ENCODE data around the gene NOL9.

The NOL9 gene

DNA sequence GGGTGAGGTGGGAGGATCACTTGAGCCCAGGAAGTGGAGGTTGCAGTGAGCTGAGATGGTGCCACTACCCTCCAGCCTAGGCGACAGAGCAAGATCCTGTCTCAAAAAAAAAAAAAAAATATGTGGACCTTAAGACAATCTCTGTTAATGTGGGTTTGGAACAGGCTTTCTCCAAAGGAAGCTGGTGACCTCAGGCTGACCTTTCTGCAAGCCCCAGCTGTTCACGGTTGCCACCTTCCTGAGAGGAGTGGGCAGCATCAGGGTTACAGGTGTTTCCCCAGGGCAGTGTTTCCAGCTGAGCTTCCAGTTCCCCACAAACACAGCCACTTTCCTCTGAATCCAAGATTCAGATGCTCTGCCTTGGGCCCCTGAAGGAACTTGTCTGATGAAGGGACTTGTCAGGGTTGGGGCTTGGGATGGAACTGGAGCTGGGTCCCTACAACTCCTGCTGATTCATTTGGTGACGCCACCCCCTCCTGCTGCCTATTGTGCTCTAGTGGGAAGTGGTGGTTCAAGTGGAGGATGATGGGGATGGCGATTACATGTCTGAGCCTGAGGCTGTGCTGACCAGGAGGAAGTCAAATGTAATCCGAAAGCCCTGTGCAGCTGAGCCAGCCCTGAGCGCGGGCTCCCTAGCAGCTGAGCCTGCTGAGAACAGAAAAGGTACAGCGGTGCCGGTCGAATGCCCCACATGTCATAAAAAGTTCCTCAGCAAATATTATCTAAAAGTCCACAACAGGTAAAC is 27.4 kb upstream of the NOL9 start:
- ATAC-seq = no peak
- H3K27ac Mint-ChIP-seq = peak overlapping the region; percentile 99
- no peaks in the 10 kb centered on the region for H3K27me3 Mint-ChIP-seq
- no peaks in the 10 kb centered on the region for H3K9me3 Mint-ChIP-seq
- H3K4me3 Mint-ChIP-seq = peak overlapping the region; percentile 99
- H3K36me3 Mint-ChIP-seq = peaks cover 7% of the 10 kb centered on the region
- peaks cover 52% of the 10 kb centered on the region for H3K4me1 Mint-ChIP-seq

DNA sequence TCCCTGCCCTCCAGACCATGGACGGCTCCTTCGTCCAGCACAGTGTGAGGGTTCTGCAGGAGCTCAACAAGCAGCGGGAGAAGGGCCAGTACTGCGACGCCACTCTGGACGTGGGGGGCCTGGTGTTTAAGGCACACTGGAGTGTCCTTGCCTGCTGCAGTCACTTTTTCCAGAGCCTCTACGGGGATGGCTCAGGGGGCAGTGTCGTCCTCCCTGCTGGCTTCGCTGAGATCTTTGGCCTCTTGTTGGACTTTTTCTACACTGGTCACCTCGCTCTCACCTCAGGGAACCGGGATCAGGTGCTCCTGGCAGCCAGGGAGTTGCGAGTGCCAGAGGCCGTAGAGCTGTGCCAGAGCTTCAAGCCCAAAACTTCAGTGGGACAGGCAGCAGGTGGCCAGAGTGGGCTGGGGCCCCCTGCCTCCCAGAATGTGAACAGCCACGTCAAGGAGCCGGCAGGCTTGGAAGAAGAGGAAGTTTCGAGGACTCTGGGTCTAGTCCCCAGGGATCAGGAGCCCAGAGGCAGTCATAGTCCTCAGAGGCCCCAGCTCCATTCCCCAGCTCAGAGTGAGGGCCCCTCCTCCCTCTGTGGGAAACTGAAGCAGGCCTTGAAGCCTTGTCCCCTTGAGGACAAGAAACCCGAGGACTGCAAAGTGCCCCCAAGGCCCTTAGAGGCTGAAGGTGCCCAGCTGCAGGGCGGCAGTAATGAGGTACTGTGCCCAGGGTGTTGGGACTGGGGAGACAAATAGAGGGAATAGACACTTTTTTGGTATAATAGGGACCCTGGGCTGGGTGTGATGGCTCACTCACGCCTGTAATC is 26.5 kb upstream of the NOL9 start:
- Mint-ChIP-seq H3K27me3 (no peaks in the 10 kb centered on the region), H3K27ac (peak overlapping the region; percentile 99), H3K36me3 (peaks cover 7% of the 10 kb centered on the region), H3K4me1 (peaks cover 50% of the 10 kb centered on the region), H3K4me3 (peak overlapping the region; percentile 99), H3K9me3 (no peaks in the 10 kb centered on the region)
- no peak for ATAC-seq

DNA sequence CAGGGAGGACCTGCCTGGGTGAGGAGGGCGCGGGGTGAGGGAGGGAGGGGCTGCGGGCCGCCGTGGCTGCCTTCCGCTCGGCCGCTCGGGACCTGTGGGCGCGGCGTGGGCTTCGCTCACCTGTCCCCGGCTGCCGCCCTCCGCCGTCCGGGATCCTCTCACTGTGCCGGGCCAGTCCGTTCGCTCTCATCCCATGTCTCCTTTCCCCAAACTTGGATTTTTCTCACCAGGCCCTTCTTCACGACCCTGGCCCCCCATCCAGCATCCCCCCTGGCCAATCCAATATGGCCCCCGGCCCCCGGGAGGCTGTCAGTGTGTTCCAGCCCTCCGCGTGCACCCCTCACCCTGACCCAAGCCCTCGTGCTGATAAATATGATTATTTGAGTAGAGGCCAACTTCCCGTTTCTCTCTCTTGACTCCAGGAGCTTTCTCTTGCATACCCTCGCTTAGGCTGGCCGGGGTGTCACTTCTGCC is 25.8 kb upstream of the NOL9 start:
- peak overlapping the region; percentile 99 for H3K27ac Mint-ChIP-seq
- no peaks in the 10 kb centered on the region for H3K9me3 Mint-ChIP-seq
- H3K27me3 Mint-ChIP-seq = no peaks in the 10 kb centered on the region
- peak overlapping the region; percentile 99 for H3K4me3 Mint-ChIP-seq
- ATAC-seq = peak; percentile 50
- H3K4me1 Mint-ChIP-seq = peaks cover 47% of the 10 kb centered on the region
- H3K36me3 Mint-ChIP-seq = peaks cover 7% of the 10 kb centered on the region

DNA sequence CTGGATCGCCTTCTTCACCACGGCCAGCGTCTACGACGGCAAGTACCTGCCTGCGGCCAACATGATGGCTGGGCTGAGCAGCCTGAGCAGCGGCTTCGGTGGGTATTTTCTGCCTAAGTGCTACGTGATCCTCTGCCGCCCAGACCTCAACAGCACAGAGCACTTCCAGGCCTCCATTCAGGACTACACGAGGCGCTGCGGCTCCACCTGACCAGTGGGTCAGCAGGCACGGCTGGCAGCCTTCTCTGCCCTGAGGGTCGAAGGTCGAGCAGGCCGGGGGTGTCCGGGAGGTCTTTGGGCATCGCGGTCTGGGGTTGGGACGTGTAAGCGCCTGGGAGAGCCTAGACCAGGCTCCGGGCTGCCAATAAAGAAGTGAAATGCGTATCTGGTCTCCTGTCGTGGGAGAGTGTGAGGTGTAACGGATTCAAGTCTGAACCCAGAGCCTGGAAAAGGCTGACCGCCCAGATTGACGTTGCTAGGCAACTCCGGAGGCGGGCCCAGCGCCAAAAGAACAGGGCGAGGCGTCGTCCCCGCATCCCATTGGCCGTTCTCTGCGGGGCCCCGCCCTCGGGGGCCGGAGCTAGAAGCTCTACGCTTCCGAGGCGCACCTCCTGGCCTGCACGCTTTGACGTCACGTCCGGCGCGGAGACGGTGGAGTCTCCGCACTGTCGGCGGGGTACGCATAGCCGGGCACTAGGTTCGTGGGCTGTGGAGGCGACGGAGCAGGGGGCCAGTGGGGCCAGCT is 25.2 kb upstream of the NOL9 start, which contains the start of gene ZBTB48:
ZBTB48 (plus strand) TSS at position 621 of the 745 bp plus-strand sequence. CDS start 616 bp downstream, outside the sequence.
- H3K9me3 Mint-ChIP-seq = no peaks in the 10 kb centered on the region
- peak within 1 kb of the TSS; percentile 99 for H3K27ac Mint-ChIP-seq
- peak; percentile 99 for ATAC-seq
- peaks cover 4% of the 10 kb centered on the region for H3K36me3 Mint-ChIP-seq
- H3K4me3 Mint-ChIP-seq = peak within 1 kb of the TSS; percentile 99
- peaks cover 41% of the 10 kb centered on the region for H3K4me1 Mint-ChIP-seq
- no peaks in the 10 kb centered on the region for H3K27me3 Mint-ChIP-seq

DNA sequence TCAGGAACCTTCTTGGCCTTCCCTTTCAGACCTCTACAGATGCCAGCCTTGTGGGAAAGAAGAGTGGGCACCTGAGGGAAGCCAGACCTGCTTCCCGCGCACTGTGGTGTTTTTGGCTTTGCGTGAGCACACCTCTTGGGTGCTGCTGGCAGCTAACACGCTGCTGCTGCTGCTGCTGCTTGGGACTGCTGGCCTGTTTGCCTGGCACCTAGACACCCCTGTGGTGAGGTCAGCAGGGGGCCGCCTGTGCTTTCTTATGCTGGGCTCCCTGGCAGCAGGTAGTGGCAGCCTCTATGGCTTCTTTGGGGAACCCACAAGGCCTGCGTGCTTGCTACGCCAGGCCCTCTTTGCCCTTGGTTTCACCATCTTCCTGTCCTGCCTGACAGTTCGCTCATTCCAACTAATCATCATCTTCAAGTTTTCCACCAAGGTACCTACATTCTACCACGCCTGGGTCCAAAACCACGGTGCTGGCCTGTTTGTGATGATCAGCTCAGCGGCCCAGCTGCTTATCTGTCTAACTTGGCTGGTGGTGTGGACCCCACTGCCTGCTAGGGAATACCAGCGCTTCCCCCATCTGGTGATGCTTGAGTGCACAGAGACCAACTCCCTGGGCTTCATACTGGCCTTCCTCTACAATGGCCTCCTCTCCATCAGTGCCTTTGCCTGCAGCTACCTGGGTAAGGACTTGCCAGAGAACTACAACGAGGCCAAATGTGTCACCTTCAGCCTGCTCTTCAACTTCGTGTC is 24.5 kb upstream of the NOL9 start:
- Mint-ChIP-seq H3K4me1 (peaks cover 38% of the 10 kb centered on the region), H3K9me3 (no peaks in the 10 kb centered on the region), H3K36me3 (no peaks in the 10 kb centered on the region), H3K27me3 (no peaks in the 10 kb centered on the region), H3K27ac (peak overlapping the region; percentile 99), H3K4me3 (peak overlapping the region; percentile 99)
- ATAC-seq = no peak

DNA sequence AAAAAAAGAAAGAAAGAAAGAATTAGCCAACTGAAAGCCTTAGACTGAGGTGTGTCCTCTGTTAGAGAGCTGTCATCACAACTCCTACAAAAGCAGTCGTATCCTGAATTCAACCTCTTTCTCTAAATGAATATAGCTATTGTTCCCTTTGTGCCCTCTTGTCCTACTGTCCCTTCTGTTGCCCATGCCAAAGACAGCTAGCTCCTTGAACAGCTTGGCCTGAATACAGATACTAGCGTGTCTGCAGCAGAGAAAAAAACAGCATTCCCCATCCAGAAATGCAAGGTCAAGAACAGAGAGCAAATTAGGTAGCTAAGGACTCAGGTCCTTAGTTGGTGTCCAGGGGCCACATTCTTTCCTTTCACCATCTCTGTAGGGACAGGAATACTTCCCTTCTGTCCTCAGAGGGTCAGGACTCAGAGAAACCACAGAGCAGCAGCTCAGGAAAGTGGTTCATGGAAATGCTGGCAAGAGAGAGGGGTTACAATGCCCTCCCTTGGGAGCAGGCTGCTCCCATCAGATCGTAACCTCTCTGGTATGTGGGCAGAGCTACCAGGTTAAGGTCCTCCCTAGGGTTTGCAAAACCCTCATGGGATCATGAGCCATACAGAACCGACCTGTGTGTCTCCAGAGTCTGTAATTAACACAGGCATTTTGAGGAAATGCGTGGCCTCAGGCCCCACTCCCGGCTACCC is 23.7 kb upstream of the NOL9 start:
- H3K27me3 Mint-ChIP-seq = peaks cover 2% of the 10 kb centered on the region
- peaks cover 37% of the 10 kb centered on the region for H3K4me1 Mint-ChIP-seq
- no peaks in the 10 kb centered on the region for H3K36me3 Mint-ChIP-seq
- ATAC-seq = no peak
- H3K4me3 Mint-ChIP-seq = no peak overlapping the region
- H3K27ac Mint-ChIP-seq = peak overlapping the region; percentile 99
- no peaks in the 10 kb centered on the region for H3K9me3 Mint-ChIP-seq

DNA sequence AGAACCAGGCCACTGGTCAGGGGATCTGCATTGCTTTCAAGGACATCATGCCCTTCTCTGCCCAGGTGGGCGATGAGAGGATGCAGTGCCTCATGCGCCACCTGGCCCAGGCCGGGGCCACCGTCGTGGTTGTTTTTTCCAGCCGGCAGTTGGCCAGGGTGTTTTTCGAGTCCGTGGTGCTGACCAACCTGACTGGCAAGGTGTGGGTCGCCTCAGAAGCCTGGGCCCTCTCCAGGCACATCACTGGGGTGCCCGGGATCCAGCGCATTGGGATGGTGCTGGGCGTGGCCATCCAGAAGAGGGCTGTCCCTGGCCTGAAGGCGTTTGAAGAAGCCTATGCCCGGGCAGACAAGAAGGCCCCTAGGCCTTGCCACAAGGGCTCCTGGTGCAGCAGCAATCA is 20.5 kb upstream of the NOL9 start:
- Mint-ChIP-seq H3K36me3 (no peaks in the 10 kb centered on the region), H3K27me3 (peaks cover 15% of the 10 kb centered on the region), H3K9me3 (peaks cover 5% of the 10 kb centered on the region), H3K4me3 (no peak overlapping the region), H3K27ac (no peak overlapping the region), H3K4me1 (peaks cover 16% of the 10 kb centered on the region)
- no peak for ATAC-seq

DNA sequence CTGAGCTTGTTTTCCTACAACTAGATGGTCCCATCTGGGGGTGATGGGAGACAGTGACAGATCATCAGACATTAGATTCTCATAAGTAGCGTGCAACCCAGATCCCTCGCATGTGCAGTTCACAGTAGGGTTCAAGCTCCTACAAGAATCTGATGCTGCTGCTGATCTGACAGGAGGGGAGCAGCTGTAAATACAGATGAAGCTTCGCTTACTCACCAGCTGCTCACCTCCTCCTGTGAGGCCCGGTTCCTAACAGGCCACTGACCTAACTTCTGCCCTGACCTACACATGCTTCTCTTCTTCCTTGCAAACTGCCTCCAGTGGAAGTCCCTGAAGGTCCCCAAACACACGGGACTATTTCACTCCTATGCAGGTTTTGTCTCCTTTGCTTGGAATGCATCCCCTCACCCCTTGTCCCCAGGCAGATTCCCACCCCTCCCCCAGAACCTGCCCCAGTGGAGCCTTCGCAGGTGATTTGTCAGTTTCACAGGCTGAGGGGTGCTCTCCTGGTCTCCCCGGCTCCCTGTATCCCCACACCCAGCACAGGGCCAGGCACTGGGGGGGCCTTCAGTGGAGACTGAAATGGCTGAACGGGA is 19.8 kb upstream of the NOL9 start:
- peaks cover 10% of the 10 kb centered on the region for H3K4me1 Mint-ChIP-seq
- no peak overlapping the region for H3K27ac Mint-ChIP-seq
- peaks cover 5% of the 10 kb centered on the region for H3K9me3 Mint-ChIP-seq
- no peaks in the 10 kb centered on the region for H3K36me3 Mint-ChIP-seq
- H3K4me3 Mint-ChIP-seq = no peak overlapping the region
- no peak for ATAC-seq
- H3K27me3 Mint-ChIP-seq = peaks cover 15% of the 10 kb centered on the region

DNA sequence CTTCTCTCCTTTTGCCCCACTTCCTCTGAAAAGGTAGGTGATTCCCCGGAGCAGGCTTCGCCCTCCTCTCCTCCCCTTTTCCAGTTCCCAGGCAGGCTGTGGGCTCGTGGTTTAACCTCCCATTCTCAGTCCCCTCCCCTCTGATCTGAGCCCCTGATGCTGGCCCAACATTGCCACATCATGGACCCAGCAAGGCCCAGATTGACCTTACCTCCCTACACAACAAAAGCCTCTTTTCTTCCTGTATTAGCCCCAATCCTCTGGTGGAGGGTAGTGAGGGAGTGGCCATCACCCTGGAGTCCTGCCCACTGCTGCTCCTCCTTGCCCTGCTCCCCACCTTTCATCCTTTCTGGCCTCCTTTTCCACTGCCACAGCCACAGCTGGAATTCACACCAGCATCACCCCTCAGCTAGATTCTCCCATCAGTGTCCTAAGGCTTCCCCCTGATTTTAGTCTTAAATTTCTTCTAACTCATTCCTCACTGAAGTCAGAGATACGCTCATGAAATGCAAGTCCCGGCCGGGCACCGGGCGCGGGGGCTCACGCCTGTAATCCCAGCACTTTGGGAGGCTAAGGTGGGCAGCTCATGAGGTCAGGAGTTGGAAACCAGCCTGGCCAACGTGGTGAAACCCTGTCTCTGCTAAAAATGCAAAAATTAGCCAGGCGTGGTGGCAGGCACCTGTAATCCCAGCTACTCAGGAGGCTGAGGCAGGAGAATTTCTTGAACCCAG is 18.5 kb upstream of the NOL9 start:
- H3K27me3 Mint-ChIP-seq = peaks cover 15% of the 10 kb centered on the region
- peaks cover 5% of the 10 kb centered on the region for H3K9me3 Mint-ChIP-seq
- no peaks in the 10 kb centered on the region for H3K36me3 Mint-ChIP-seq
- H3K27ac Mint-ChIP-seq = no peak overlapping the region
- peaks cover 6% of the 10 kb centered on the region for H3K4me1 Mint-ChIP-seq
- ATAC-seq = no peak
- no peak overlapping the region for H3K4me3 Mint-ChIP-seq

DNA sequence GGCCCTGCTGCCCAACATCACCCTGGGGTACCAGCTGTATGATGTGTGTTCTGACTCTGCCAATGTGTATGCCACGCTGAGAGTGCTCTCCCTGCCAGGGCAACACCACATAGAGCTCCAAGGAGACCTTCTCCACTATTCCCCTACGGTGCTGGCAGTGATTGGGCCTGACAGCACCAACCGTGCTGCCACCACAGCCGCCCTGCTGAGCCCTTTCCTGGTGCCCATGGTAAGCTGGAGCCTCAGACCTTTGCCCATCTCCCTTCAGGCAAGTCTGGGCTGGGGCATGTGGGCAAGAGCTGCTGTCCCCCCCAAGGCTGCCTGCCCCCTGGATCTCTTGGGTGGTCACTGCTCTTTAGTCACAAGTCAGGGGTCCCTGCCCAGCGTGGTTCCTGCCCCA is 16.7 kb upstream of the NOL9 start:
- H3K4me3 Mint-ChIP-seq = no peak overlapping the region
- peaks cover 15% of the 10 kb centered on the region for H3K27me3 Mint-ChIP-seq
- no peak overlapping the region for H3K27ac Mint-ChIP-seq

DNA sequence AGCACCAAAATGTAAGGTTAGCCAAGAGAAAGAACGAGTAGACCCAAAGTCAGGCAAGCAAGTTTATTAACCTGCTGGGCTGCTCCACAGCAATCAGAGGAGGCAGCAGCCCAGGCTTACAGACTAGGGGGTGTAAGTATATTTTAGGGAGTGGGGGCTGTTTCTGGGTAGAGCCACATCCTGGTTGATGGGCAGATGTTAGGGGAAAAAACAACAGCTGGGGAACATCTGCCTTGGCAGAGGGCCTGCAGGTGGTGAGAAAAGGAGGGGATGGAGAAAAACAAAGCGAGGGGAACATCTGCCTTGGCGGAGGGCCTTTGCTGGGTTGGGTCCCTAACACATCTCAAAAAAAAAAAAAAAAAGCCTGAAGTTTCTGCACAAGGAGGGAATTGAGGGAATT is 15.8 kb upstream of the NOL9 start:
- no peak for ATAC-seq
- H3K27ac Mint-ChIP-seq = no peak overlapping the region
- peaks cover 6% of the 10 kb centered on the region for H3K4me1 Mint-ChIP-seq
- no peaks in the 10 kb centered on the region for H3K36me3 Mint-ChIP-seq
- H3K9me3 Mint-ChIP-seq = peaks cover 5% of the 10 kb centered on the region
- peaks cover 15% of the 10 kb centered on the region for H3K27me3 Mint-ChIP-seq
- no peak overlapping the region for H3K4me3 Mint-ChIP-seq

More for the DNA sequence above, 16.7 kb upstream of the NOL9 start:
- Mint-ChIP-seq H3K36me3 (no peaks in the 10 kb centered on the region), H3K9me3 (peaks cover 5% of the 10 kb centered on the region), H3K4me1 (peaks cover 6% of the 10 kb centered on the region)
- ATAC-seq = no peak

DNA sequence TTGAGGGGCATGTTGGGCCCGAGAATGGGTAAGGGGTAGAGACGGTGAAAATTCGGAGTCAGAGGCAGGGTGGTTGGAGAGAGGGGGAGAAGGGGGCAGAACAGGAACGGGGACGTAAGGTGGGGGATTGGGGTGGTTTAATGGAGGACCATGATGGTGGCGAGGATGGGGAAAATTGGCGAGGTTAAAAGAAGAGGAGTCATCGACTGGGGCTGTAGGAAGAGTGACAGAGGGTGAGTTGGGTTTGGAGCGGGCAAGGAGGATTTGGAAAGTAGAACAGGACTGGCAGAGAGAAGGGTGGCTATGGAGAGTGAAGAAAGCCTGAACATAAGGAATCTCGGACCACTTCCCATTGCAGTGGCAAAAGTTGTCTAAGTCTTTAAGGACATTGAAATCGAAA is 14.7 kb upstream of the NOL9 start:
- H3K27me3 Mint-ChIP-seq = peaks cover 15% of the 10 kb centered on the region
- no peak for ATAC-seq
- peaks cover 6% of the 10 kb centered on the region for H3K4me1 Mint-ChIP-seq
- H3K36me3 Mint-ChIP-seq = no peaks in the 10 kb centered on the region
- H3K9me3 Mint-ChIP-seq = peaks cover 5% of the 10 kb centered on the region
- H3K4me3 Mint-ChIP-seq = no peak overlapping the region
- H3K27ac Mint-ChIP-seq = no peak overlapping the region

DNA sequence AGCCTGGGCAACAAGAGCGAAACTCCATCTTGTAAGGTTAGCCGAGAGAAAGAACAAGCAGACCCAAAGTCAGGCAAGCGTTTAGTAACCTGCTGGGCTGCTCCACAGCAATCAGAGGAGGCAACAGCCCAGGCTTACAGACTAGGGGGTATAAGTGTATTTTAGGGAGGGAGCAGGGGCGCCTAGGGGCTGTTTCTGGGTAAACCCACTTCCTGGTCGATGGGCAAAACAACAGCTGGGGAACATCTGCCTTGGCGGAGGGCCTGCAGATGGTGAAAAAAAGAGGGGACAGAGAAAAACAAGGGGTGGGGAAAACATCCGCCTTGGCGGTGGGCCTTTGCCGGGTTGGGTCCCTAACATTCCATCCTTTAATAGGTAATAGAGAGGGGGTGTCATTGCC is 6.0 kb upstream of the NOL9 start:
- no peak overlapping the region for H3K27ac Mint-ChIP-seq
- no peaks in the 10 kb centered on the region for H3K36me3 Mint-ChIP-seq
- no peaks in the 10 kb centered on the region for H3K27me3 Mint-ChIP-seq
- H3K9me3 Mint-ChIP-seq = no peaks in the 10 kb centered on the region
- H3K4me3 Mint-ChIP-seq = no peak overlapping the region
- ATAC-seq = no peak
- peaks cover 4% of the 10 kb centered on the region for H3K4me1 Mint-ChIP-seq
